ENCODE measurements around the gene SLC6A4. TPM values are rescaled to one million over a fixed set of nuclear protein-coding genes. Genes with fewer than 3 reads are reported as not detected.

Gene SLC6A4
- total RNA-seq, 1 donor from 2014 or later: not detected

- Histone ChIP-seq H3K36me3 (ENCODE audit: control insufficient read depth, insufficient read depth, low read length) (no peaks in the 10 kb centered on the region), H3K4me3 (ENCODE audit: low read depth, low read length) (no peak overlapping the region), H3K27me3 (ENCODE audit: control insufficient read depth, insufficient read depth, low read length) (no peaks in the 10 kb centered on the region)
- no peak for FAIRE-seq
- TF ChIP-seq, protein P1, sequence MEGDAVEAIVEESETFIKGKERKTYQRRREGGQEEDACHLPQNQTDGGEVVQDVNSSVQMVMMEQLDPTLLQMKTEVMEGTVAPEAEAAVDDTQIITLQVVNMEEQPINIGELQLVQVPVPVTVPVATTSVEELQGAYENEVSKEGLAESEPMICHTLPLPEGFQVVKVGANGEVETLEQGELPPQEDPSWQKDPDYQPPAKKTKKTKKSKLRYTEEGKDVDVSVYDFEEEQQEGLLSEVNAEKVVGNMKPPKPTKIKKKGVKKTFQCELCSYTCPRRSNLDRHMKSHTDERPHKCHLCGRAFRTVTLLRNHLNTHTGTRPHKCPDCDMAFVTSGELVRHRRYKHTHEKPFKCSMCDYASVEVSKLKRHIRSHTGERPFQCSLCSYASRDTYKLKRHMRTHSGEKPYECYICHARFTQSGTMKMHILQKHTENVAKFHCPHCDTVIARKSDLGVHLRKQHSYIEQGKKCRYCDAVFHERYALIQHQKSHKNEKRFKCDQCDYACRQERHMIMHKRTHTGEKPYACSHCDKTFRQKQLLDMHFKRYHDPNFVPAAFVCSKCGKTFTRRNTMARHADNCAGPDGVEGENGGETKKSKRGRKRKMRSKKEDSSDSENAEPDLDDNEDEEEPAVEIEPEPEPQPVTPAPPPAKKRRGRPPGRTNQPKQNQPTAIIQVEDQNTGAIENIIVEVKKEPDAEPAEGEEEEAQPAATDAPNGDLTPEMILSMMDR (IDR thresholded peaks at IDR 0.05; ENCODE audit: insufficient read depth, low read length, severe bottlenecking): no peak
- DNase-seq (ENCODE audit: low read depth): no peak
These were observed 74.9 kb downstream of the SLC6A4 start for GRCh38 chr17:30160419-30161172.

DNA sequence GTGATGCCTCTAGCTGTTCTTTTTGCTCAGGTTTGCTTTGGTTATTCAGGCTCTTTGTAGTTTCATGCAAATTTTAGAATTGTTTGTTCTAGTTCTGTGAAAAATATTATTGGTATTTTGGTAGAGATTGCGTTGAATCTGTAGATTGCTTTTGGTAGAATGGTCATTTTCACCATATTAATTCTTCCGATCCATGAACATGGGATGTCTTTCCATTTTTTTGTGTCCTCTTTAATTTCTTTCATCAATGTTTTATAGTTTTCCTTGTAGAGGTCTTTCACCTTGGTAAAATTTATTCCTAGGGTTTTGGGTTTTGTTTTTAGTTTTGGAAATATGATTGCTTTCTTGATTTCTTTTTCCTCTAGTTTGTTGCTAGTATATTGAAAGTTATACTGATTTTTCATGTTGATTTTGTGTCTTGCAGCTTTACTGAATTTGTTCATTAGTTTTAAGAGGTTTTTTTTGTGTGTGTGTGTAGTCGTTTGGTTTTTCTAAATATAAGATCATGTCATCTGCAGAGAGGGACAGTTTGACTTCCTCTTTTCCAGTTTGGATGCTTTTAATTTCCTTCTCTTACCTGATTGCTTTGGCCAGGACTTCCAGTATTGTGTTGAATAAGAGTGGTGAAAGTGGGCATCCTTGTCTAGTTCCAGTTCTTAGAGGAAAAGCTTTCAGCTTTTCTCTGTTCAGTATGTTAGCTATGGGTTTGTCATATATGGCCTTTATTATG lies 76.4 kb downstream of the SLC6A4 start:
- TF ChIP-seq, protein P1 (IDR thresholded peaks at IDR 0.05; ENCODE audit: insufficient read depth, low read length, severe bottlenecking): no peak

DNA sequence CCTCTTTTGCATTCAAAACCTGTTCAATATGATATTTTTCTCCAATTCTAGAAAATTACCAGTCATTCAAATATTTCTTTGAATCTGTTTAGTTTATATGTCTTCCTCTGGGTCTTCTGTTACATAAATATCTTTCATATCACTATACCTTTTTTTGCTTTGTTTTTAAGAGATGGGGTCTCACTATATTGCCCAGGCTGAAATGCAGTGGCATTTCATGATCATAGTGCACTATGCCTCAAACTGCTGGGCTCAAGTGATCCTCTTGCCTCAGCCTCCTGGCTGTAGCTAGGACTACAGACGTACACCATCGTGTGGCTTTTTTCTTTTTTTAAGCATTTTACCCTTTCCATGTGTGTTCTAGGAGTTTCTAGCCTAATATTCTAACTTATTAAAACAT lies 80.1 kb downstream of the SLC6A4 start:
- DNase-seq (ENCODE audit: low read depth) (no peak), FAIRE-seq (no peak)
- no peaks in the 10 kb centered on the region for H3K36me3 ChIP-seq (ENCODE audit: control insufficient read depth, insufficient read depth, low read length)
- H3K4me3 ChIP-seq (ENCODE audit: low read depth, low read length): no peak overlapping the region
- H3K27me3 ChIP-seq (ENCODE audit: control insufficient read depth, insufficient read depth, low read length): no peaks in the 10 kb centered on the region
- TF ChIP-seq, protein P1 (IDR thresholded peaks at IDR 0.05; ENCODE audit: insufficient read depth, low read length, severe bottlenecking): no peak

More for the DNA sequence above, 76.4 kb downstream of the SLC6A4 start:
- Histone ChIP-seq H3K27me3 (ENCODE audit: control insufficient read depth, insufficient read depth, low read length) (no peaks in the 10 kb centered on the region), H3K36me3 (ENCODE audit: control insufficient read depth, insufficient read depth, low read length) (no peaks in the 10 kb centered on the region), H3K4me3 (ENCODE audit: low read depth, low read length) (no peak overlapping the region)
- FAIRE-seq (no peak), DNase-seq (ENCODE audit: low read depth) (no peak)

- Histone ChIP-seq H3K27me3 (ENCODE audit: control insufficient read depth, insufficient read depth, low read length) (no peaks in the 10 kb centered on the region), H3K36me3 (ENCODE audit: control insufficient read depth, insufficient read depth, low read length) (no peaks in the 10 kb centered on the region), H3K4me3 (ENCODE audit: low read depth, low read length) (no peak overlapping the region)
- DNase-seq (ENCODE audit: low read depth): no peak
- TF ChIP-seq, protein P1 (IDR thresholded peaks at IDR 0.05; ENCODE audit: insufficient read depth, low read length, severe bottlenecking): no peak
- no peak for FAIRE-seq
These were observed 82.0 kb downstream of the SLC6A4 start for GRCh38 chr17:30153463-30153862.

DNA sequence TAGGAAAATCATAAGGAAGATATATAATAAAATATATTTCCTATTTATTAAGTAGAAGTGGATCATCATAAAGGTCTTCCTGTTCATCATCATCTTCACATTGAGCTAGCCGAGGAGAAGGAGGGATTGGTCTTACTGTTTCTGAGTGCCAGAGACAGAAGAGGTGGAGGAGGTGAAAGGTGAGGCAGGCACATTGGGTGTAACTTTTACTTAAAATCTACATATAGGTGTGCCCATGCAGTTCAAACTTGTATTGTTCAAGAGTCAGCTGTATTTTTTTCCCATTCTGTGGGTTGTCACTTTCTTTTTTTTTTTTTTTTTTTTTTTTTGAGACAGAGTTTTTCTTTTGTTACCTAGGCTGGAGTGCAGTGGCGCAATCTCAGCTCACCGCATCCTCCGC lies 84.0 kb downstream of the SLC6A4 start:
- no peak for DNase-seq (ENCODE audit: low read depth)
- Histone ChIP-seq H3K36me3 (ENCODE audit: control insufficient read depth, insufficient read depth, low read length) (no peaks in the 10 kb centered on the region), H3K4me3 (ENCODE audit: low read depth, low read length) (no peak overlapping the region), H3K27me3 (ENCODE audit: control insufficient read depth, insufficient read depth, low read length) (no peaks in the 10 kb centered on the region)
- TF ChIP-seq, protein P1 (IDR thresholded peaks at IDR 0.05; ENCODE audit: insufficient read depth, low read length, severe bottlenecking): no peak
- no peak for FAIRE-seq
